GM12878 (cell line): ENCODE measurements around the gene GABRR1. TPM values are rescaled to one million over a fixed set of nuclear protein-coding genes. Genes with fewer than 3 reads are reported as not detected.

ENCODE experiments used
- ATAC-seq: fragments of 200-7000 bp; cut with Tn5 transposase; 3 replicates; pipeline ENCODE4 v1.9.1; 2020; ENCODE audit warnings: mild to moderate bottlenecking, moderate library complexity
- BruUV-seq: library from RNA; stranded (reverse); fragments of 400-500 nt; replicated peaks from 2 replicates; lab custom pipeline; 2021; lab: Mats Ljungman, UMichigan
- CTCF ChIA-PET: fragments of 300-600 bp; sonication (Branson Sonifier 250); formaldehyde crosslinking; extraction: SDS; loops from one replicate; lab custom pipeline; 2021; ENCODE audit warnings: inconsistent platforms; lab: Yijun Ruan, JAX
- POLR2A ChIA-PET: fragments of 350-600 bp; formaldehyde crosslinking; extraction: SDS; loops from one replicate; lab custom pipeline; 2021; ENCODE audit warnings: inconsistent platforms; lab: Charles Lee
- RAD21 ChIA-PET: fragments of 300-600 bp; sonication (Branson Sonifier 250); formaldehyde crosslinking; loops from one replicate; lab custom pipeline; 2023; ENCODE audit warnings: antibody characterized with exemption; ENCODE audit not compliant: unreplicated experiment; lab: Charles Lee
- SMC1A ChIA-PET: fragments of 300-600 bp; sonication (Branson Sonifier 250); formaldehyde crosslinking; loops from one replicate; lab custom pipeline; 2023; ENCODE audit not compliant: unreplicated experiment, uncharacterized antibody; lab: Charles Lee
- DNase-seq: peaks from one replicate; pipeline ENCODE4 v3.0.0-alpha.2; 2011; ENCODE audit warnings: low read depth, low spot score
- FAIRE-seq: peaks from 3 replicates; lab custom pipeline; 2011; peaks lifted over from hg19 to GRCh38; lab: Jason Lieb, UNC
- H2AFZ ChIP-seq: 2 replicates; pipeline ENCODE4 v1.6.0; 2011; ENCODE audit warnings: low read depth, low read length, control low read depth; ENCODE audit not compliant: control insufficient read depth
- H3K27ac ChIP-seq: 2 replicates; pipeline ENCODE4 v1.5.1; 2011; ENCODE audit warnings: control low read depth; ENCODE audit not compliant: control insufficient read depth, insufficient read depth
- H3K27me3 ChIP-seq, 2 experiments: replicated peaks in 1 of 2; 2 replicates each; pipeline versions ENCODE4 v1.6.0 to v1.6.1; 2011; ENCODE audit warnings: low read length in 1 of 2; ENCODE audit not compliant: control insufficient read depth in 2 of 2, insufficient read depth in 2 of 2
- H3K36me3 ChIP-seq, 2 experiments: 2 replicates each; pipeline ENCODE4 v1.5.1; 2011; ENCODE audit warnings: low read length in 1 of 2; ENCODE audit not compliant: control insufficient read depth in 2 of 2, insufficient read depth in 2 of 2
- H3K4me1 ChIP-seq: 2 replicates; pipeline ENCODE4 v1.6.1; 2011; ENCODE audit warnings: mild to moderate bottlenecking, low read length, moderate library complexity, mixed read lengths; ENCODE audit not compliant: control insufficient read depth, insufficient read depth
- H3K4me2 ChIP-seq: 2 replicates; pipeline ENCODE4 v1.6.0; 2011; ENCODE audit warnings: control low read depth; ENCODE audit not compliant: control insufficient read depth, insufficient read depth
- H3K4me3 ChIP-seq: fragments of 200-600 bp; sonication (generic); 2 replicates; pipeline ENCODE4 v1.5.1; 2016
- H3K79me2 ChIP-seq: 2 replicates; pipeline ENCODE4 v1.6.0; 2011; ENCODE audit warnings: low read length; ENCODE audit not compliant: control insufficient read depth, insufficient read depth
- H3K9ac ChIP-seq: 2 replicates; pipeline ENCODE4 v1.8.0; 2011; ENCODE audit warnings: low read length, control low read depth, mixed read lengths; ENCODE audit not compliant: control insufficient read depth, insufficient read depth
- H3K9me3 ChIP-seq: replicated peaks from 3 replicates; pipeline ENCODE4 v1.5.1; 2011; ENCODE audit warnings: mild to moderate bottlenecking, low read length; ENCODE audit not compliant: control insufficient read depth, insufficient read depth
- H4K20me1 ChIP-seq: 2 replicates; pipeline ENCODE4 v1.6.0; 2011; ENCODE audit not compliant: control insufficient read depth, insufficient read depth
- DPF2 ChIP-seq: fragments of 450-650 bp; IDR thresholded peaks from 2 replicates; pipeline ENCODE4 v1.6.1; 2017; ENCODE audit warnings: mild to moderate bottlenecking
- FOS ChIP-seq: IDR thresholded peaks from 3 replicates; pipeline ENCODE4 v1.6.1; 2011; ENCODE audit warnings: borderline replicate concordance; ENCODE audit not compliant: insufficient read length; ENCODE audit errors: extremely low read depth
- FOXK2 ChIP-seq: fragments of 450-650 bp; IDR thresholded peaks from 2 replicates; pipeline ENCODE4 v1.6.1; 2017; ENCODE audit warnings: mild to moderate bottlenecking, moderate library complexity
- GATAD2B ChIP-seq: fragments of 450-650 bp; conservative IDR thresholded peaks from 2 replicates; pipeline ENCODE4 v1.6.1; 2017; ENCODE audit warnings: low read depth, mild to moderate bottlenecking, moderate library complexity
- KAT2A ChIP-seq: conservative IDR thresholded peaks from 2 replicates; pipeline ENCODE4 v1.6.1; 2011; ENCODE audit warnings: low read depth, low read length; ENCODE audit not compliant: control insufficient read depth
- MEF2B ChIP-seq: fragments of 450-650 bp; IDR thresholded peaks from 2 replicates; pipeline ENCODE4 v1.6.1; 2018; ENCODE audit warnings: mild to moderate bottlenecking, moderate library complexity; ENCODE audit not compliant: partially characterized antibody, poor library complexity, severe bottlenecking
- MTA3 ChIP-seq: IDR thresholded peaks from 2 replicates; pipeline ENCODE4 v1.6.1; 2012; ENCODE audit warnings: low read length, inconsistent platforms, borderline replicate concordance
- PAX8 ChIP-seq: fragments of 450-650 bp; IDR thresholded peaks from 2 replicates; pipeline ENCODE4 v1.6.1; 2017; ENCODE audit warnings: mild to moderate bottlenecking, moderate library complexity
- PML ChIP-seq: IDR thresholded peaks from 2 replicates; pipeline ENCODE4 v1.6.1; 2012; ENCODE audit warnings: low read length, inconsistent platforms
- POLR2A ChIP-seq: IDR thresholded peaks from 2 replicates; pipeline ENCODE4 v1.6.1; 2011; ENCODE audit warnings: low read depth, mild to moderate bottlenecking, low read length
- POLR2AphosphoS5 ChIP-seq: IDR thresholded peaks from 2 replicates; pipeline ENCODE4 v1.6.1; 2011; ENCODE audit warnings: mild to moderate bottlenecking, low read length, inconsistent platforms
- RAD51 ChIP-seq: fragments of 450-650 bp; IDR thresholded peaks from 2 replicates; pipeline ENCODE4 v1.6.1; 2016; ENCODE audit warnings: moderate library complexity, mild to moderate bottlenecking, inconsistent platforms
- SIN3A ChIP-seq: IDR thresholded peaks from 2 replicates; pipeline ENCODE4 v1.6.1; 2012; ENCODE audit warnings: low read depth, low read length, improper control_type of control experiment
- SIX5 ChIP-seq: IDR thresholded peaks from 2 replicates; pipeline ENCODE4 v1.6.1; 2011; ENCODE audit warnings: mild to moderate bottlenecking, low read depth, low read length, moderate library complexity; ENCODE audit not compliant: severe bottlenecking
- SMC3 ChIP-seq: IDR thresholded peaks from 2 replicates; pipeline ENCODE4 v1.6.1; 2011; ENCODE audit warnings: low read length, improper control_type of control experiment, borderline replicate concordance
- YBX1 ChIP-seq: fragments of 450-650 bp; IDR thresholded peaks from 2 replicates; pipeline ENCODE4 v1.6.1; 2016; ENCODE audit warnings: antibody characterized with exemption
- YY1 ChIP-seq: IDR thresholded peaks from 2 replicates; pipeline ENCODE4 v1.6.1; 2011; ENCODE audit warnings: low read depth, mild to moderate bottlenecking, low read length
- ZNF384 ChIP-seq: IDR thresholded peaks from 2 replicates; pipeline ENCODE4 v1.6.1; 2012; ENCODE audit warnings: low read depth, mild to moderate bottlenecking, low read length, improper control_type of control experiment, borderline replicate concordance
- ZNF687 ChIP-seq: fragments of 450-650 bp; IDR thresholded peaks from 2 replicates; pipeline ENCODE4 v1.6.1; 2017; ENCODE audit warnings: mild to moderate bottlenecking, moderate library complexity
- WGBS: methylation state at CpG from one replicate; pipeline ENCODE4 v1.1.6; 2016; ENCODE audit warnings: low lambda C conversion rate; ENCODE audit not compliant: insufficient replicate concordance, insufficient coverage; ENCODE audit errors: missing lambda C conversion rate; 5-methylcytosine and 5-hydroxymethylcytosine counted together
- in situ Hi-C: fragments of 300-500 bp; cut with MboI; formaldehyde crosslinking; loops from 9 replicates; pipeline ENCODE4 v1.14.3; 2018; ENCODE audit warnings: mixed read lengths
- intact Hi-C: fragments of 100-400 bp; cut with micrococcal nuclease; formaldehyde crosslinking; loops from one replicate; pipeline ENCODE4 v1.14.2; 2022; ENCODE audit not compliant: unreplicated experiment
- polyA plus RNA-seq, 11 experiments: library from polyadenylated mRNA; depleted of rRNA in 4 of 11; unstranded in 6 of 11; stranded (reverse) in 5 of 11; fragments of >200 nt; fragmentation: Nextera tagmentation in 4 of 11; fragmentation: Illumina TruSeq in 1 of 11; extraction: Ambion mirVana in 4 of 11; extraction: Trizol in 1 of 11; gene quantifications; 1 replicate in 1 of 11; 2 replicates in 10 of 11; pipeline versions ENCODE4 v1.2.1 to v1.2.3, GENCODE V29; 2011 to 2016; ENCODE audit warnings: inconsistent platforms in 2 of 11, missing spikeins in 2 of 11, low read depth in 1 of 11
- total RNA-seq, 4 experiments: library from RNA; depleted of rRNA in 3 of 4; stranded (reverse); fragments of >200 nt in 3 of 4; fragmentation: Illumina TruSeq in 1 of 4; extraction: Trizol in 1 of 4; gene quantifications; 2 replicates each; pipeline versions ENCODE4 v1.2.1 to v1.2.3, GENCODE V29; 2013 to 2021

The GABRR1 gene
- total and polyA plus RNA-seq, 10 of the 15 experiments (the other 5 are each of a cell fraction or from before 2014, with no cell fraction given): not detected

- Histone ChIP-seq H3K4me3 (no peak overlapping the region), H3K4me2 (no peak overlapping the region), H3K9me3 (no peaks in the 10 kb centered on the region; the same call in 2 of the 3 replicates), H3K27me3 (no peaks in the 10 kb centered on the region), H3K36me3 (no peaks in the 10 kb centered on the region), H3K27ac (no peak overlapping the region), H3K9ac (no peak overlapping the region), H3K4me1 (no peaks in the 10 kb centered on the region), H3K79me2 (no peaks in the 10 kb centered on the region), H2AFZ (no peak overlapping the region), H4K20me1 (no peaks in the 10 kb centered on the region)
- FAIRE-seq (no peak), DNase-seq (no peak), ATAC-seq (no peak)
- TF ChIP-seq PAX8 (no peak), GATAD2B (no peak), YBX1 (no peak), MTA3 (no peak), KAT2A (no peak), POLR2AphosphoS5 (no peak), RAD51 (no peak), MEF2B (no peak), DPF2 (no peak)
- no TSS peak for BruUV-seq
- SMC1A ChIA-PET: no interaction called here
- in situ Hi-C loops: no loop called here
- 78% methylated on average over 10 of the region's 10 CpGs for WGBS
- RAD21 ChIA-PET: no interaction called here
- intact Hi-C loops: no loop called here
- CTCF ChIA-PET: no interaction called here
- POLR2A ChIA-PET: no interaction called here
Observed at GRCh38 chr6:89251976-89252375, 34.8 kb upstream of the GABRR1 start.

- FAIRE-seq (no peak), ATAC-seq (no peak), DNase-seq (no peak)
- Histone ChIP-seq H3K27me3 (no peaks in the 10 kb centered on the region), H3K36me3 (no peaks in the 10 kb centered on the region), H4K20me1 (no peaks in the 10 kb centered on the region), H3K79me2 (no peaks in the 10 kb centered on the region), H3K9me3 (no peaks in the 10 kb centered on the region; the same call in 2 of the 3 replicates), H3K4me1 (no peaks in the 10 kb centered on the region), H3K4me3 (no peak overlapping the region), H2AFZ (no peak overlapping the region), H3K9ac (no peak overlapping the region), H3K4me2 (no peak overlapping the region), H3K27ac (no peak overlapping the region)
- CTCF ChIA-PET: no interaction called here
- in situ Hi-C loops: no loop called here
- POLR2A ChIA-PET: no interaction called here
- SMC1A ChIA-PET: no interaction called here
- RAD21 ChIA-PET: no interaction called here
- BruUV-seq: no TSS peak
- intact Hi-C loops: no loop called here
- 86% methylated on average over 2 of the region's 2 CpGs for WGBS
- TF ChIP-seq SMC3 (no peak), ZNF384 (no peak), SIX5 (no peak), FOXK2 (no peak), POLR2A (no peak), PML (no peak), YY1 (no peak), ZNF687 (no peak), PAX8 (no peak), FOS (no peak), SIN3A (no peak), GATAD2B (no peak)
Observed at GRCh38 chr6:89251170-89251569, 34.0 kb upstream of the GABRR1 start.
